ENCODE measurements around the gene GRN. TPM values are rescaled to one million over a fixed set of nuclear protein-coding genes. Genes with fewer than 3 reads are reported as not detected.

The GRN gene
- total and polyA plus RNA-seq, 9 of the 15 experiments (the other 6 are each of a cell fraction or from before 2014, with no cell fraction given) = 5.4 to 75.3 (median 20.7) TPM

DNA sequence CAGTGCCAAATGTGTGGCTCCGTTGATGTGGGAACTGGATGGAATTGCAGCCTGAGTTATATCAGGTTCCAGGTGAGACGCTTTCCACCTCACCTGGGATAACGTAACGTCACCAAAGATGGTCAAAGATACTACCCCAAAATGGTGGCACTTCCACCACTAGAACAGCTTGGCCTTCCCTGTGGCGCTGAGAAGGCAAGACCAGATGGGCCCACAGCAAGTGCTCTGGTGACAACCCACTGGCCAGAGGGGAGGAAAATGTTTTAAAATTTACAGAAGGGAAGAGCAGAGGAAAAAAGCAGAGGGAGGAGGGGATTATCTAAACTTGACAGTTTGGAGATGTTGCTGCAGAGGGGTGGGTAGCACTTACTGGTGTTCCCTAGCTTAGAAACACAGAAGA, 51.8 kb downstream of the GRN start:
- WGBS (ENCODE audit: insufficient coverage, low coverage, missing lambda C conversion rate) = 87% methylated on average over 5 of the region's 5 CpGs
- Histone ChIP-seq H3K27me3 (ENCODE audit: control insufficient read depth in 2 of 2, insufficient read depth in 2 of 2, low read length in 2 of 2) (no peaks in the 10 kb centered on the region), H3K4me3 (no peak overlapping the region), H2AFZ (ENCODE audit: low read depth, low read length) (no peak overlapping the region), H3K9me3 (replicated peaks; ENCODE audit: control insufficient read depth, insufficient read depth, low read depth, low read length) (no peaks in the 10 kb centered on the region), H3K4me2 (ENCODE audit: insufficient read depth, low read length) (no peak overlapping the region), H3K36me3 (ENCODE audit: control insufficient read depth, insufficient read depth, low read length) (peaks cover 42% of the 10 kb centered on the region; the same call in 2 of the 3 replicates), H3K9ac (ENCODE audit: insufficient read depth in 1 of 2, low read depth in 2 of 2, low read length in 2 of 2) (no peak overlapping the region), H3K27ac (ENCODE audit: extremely low read depth, low read depth, low read length) (no peak overlapping the region), H3K9me1 (ENCODE audit: control insufficient read depth, insufficient read depth, low read length) (no peaks in the 10 kb centered on the region), H3K79me2 (ENCODE audit: control insufficient read depth, insufficient read depth, low read length) (no peaks in the 10 kb centered on the region), H4K20me1 (replicated peaks; ENCODE audit: control insufficient read depth, insufficient read depth, low read length) (no peaks in the 10 kb centered on the region), H3K4me1 (replicated peaks in 1 of 2; ENCODE audit: control insufficient read depth in 2 of 2, insufficient read depth in 2 of 2, low read length in 2 of 2) (peaks cover 11 to 17% of the 10 kb centered on the region in 2 experiments; a peak in 4 of 5 replicates)
- CTCF ChIA-PET (ENCODE audit: low intra/inter-chr PET ratio) = no interaction called here
- no peak for TF ChIP-seq U2AF2 (optimal IDR thresholded peaks at IDR 0.05; ENCODE audit: low read depth, low read length)
- no peak for FAIRE-seq
- POLR2A ChIA-PET = interaction anchor here (0.6 to 2.7 kb wide), 4 partner anchors 10 to 274 kb away, joined by 3 to 7 read pairs (median 4); no protein-coding TSS in a partner anchor
- in situ Hi-C loops (cut with MboI) (no loop called here), intact Hi-C loops (cut with micrococcal nuclease) (no loop called here)
- ATAC-seq = no peak
- no TSS peak for BruUV-seq (replicated peaks)
- no peak for DNase-seq (ENCODE audit: extremely low read depth in 1 of 4, low spot score in 3 of 4)

DNA sequence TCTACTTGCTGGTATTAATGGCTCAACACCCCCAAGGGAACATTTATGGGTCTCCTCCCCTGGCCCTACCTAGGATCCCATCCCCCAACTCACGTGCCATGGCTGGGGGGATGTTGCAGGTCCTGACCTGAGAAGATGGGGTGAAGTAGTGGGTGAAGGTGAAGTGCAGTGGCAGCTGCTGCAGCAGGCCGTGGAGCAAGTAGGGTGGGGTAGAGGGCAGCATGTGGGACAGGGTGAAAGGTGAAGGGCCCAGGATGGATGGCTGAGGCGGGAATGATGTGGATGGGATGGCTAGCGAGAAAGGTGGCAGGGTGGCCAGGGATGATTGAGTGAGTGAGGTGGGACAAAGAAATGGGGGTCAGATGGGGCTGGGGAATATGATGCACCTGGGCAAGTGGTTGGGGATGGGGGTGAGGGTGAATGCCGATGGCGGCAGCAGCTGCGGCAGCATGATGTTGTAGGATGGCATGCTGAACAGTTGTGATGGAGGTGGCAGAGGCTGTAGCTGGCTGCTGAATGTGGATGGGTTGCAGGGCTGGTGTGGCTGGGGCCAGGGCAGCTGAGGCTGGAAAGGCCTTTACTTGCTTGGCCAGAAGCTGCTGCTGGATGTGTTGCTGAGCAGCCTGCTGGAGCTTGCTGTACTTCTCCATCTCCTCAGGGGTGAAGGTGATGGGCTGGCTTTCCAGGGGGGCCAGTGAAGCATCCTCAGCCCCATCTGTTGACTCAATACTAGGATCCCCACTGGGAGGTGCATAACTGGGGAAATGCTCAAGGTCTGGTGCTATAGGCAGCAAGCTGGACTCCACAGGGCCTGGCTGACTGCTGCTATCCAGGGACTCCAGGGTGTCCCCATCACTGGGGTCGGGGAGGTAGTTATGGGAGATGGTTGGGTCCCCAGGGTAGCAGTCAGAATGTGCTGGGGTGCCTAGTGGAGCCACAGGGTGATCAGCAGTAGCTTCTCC, 52.7 kb downstream of the GRN start:
- no TSS peak for BruUV-seq (replicated peaks)
- in situ Hi-C loops (cut with MboI) = no loop called here
- no peak overlapping the region for H3K4me2 ChIP-seq (ENCODE audit: insufficient read depth, low read length)
- no peak overlapping the region for H3K9ac ChIP-seq (ENCODE audit: insufficient read depth in 1 of 2, low read depth in 2 of 2, low read length in 2 of 2)
- intact Hi-C loops (cut with micrococcal nuclease) = no loop called here
- no peak overlapping the region for H3K27ac ChIP-seq (ENCODE audit: extremely low read depth, low read depth, low read length)
- FAIRE-seq (no peak), ATAC-seq (no peak), DNase-seq (ENCODE audit: extremely low read depth in 1 of 4, low spot score in 3 of 4) (no peak)
- H3K79me2 ChIP-seq (ENCODE audit: control insufficient read depth, insufficient read depth, low read length) = no peaks in the 10 kb centered on the region
- peaks cover 7 to 14% of the 10 kb centered on the region in 2 experiments; a peak in 4 of 5 replicates for H3K4me1 ChIP-seq (replicated peaks in 1 of 2; ENCODE audit: control insufficient read depth in 2 of 2, insufficient read depth in 2 of 2, low read length in 2 of 2)
- no peak overlapping the region for H2AFZ ChIP-seq (ENCODE audit: low read depth, low read length)
- WGBS (ENCODE audit: insufficient coverage, low coverage, missing lambda C conversion rate) = 92% methylated on average over 8 of the region's 8 CpGs
- peaks cover 46% of the 10 kb centered on the region; the same call in 2 of the 3 replicates for H3K36me3 ChIP-seq (ENCODE audit: control insufficient read depth, insufficient read depth, low read length)
- POLR2A ChIA-PET = interaction anchor here (0.6 to 2.7 kb wide), 6 partner anchors 10 to 100 kb away, joined by 3 to 7 read pairs (median 4); no protein-coding TSS in a partner anchor
- H3K27me3 ChIP-seq (ENCODE audit: control insufficient read depth in 2 of 2, insufficient read depth in 2 of 2, low read length in 2 of 2) = no peaks in the 10 kb centered on the region
- no peaks in the 10 kb centered on the region for H3K9me3 ChIP-seq (replicated peaks; ENCODE audit: control insufficient read depth, insufficient read depth, low read depth, low read length)
- no peak overlapping the region for H3K4me3 ChIP-seq
- no peaks in the 10 kb centered on the region for H3K9me1 ChIP-seq (ENCODE audit: control insufficient read depth, insufficient read depth, low read length)
- CTCF ChIA-PET (ENCODE audit: low intra/inter-chr PET ratio) = no interaction called here
- H4K20me1 ChIP-seq (replicated peaks; ENCODE audit: control insufficient read depth, insufficient read depth, low read length) = no peaks in the 10 kb centered on the region
- TF ChIP-seq HDAC1 (IDR thresholded peaks at IDR 0.05) (no peak), PTRF (tag; IDR thresholded peaks at IDR 0.05) (no peak), POLR2AphosphoS5 (IDR thresholded peaks at IDR 0.05; ENCODE audit: control insufficient read depth, insufficient read depth, low read depth, low read length) (0 out of 2 replicates have a peak, but pooled peaks have one; percentile 8), KLF10 (CRISPR knock-in tag; IDR thresholded peaks at IDR 0.05) (no peak), ZNF121 (CRISPR knock-in tag; conservative IDR thresholded peaks at IDR 0.05) (no peak), SIRT6 (IDR thresholded peaks at IDR 0.05; ENCODE audit: low read depth, low read length) (no peak)
- TF ChIP-seq, protein P1, sequence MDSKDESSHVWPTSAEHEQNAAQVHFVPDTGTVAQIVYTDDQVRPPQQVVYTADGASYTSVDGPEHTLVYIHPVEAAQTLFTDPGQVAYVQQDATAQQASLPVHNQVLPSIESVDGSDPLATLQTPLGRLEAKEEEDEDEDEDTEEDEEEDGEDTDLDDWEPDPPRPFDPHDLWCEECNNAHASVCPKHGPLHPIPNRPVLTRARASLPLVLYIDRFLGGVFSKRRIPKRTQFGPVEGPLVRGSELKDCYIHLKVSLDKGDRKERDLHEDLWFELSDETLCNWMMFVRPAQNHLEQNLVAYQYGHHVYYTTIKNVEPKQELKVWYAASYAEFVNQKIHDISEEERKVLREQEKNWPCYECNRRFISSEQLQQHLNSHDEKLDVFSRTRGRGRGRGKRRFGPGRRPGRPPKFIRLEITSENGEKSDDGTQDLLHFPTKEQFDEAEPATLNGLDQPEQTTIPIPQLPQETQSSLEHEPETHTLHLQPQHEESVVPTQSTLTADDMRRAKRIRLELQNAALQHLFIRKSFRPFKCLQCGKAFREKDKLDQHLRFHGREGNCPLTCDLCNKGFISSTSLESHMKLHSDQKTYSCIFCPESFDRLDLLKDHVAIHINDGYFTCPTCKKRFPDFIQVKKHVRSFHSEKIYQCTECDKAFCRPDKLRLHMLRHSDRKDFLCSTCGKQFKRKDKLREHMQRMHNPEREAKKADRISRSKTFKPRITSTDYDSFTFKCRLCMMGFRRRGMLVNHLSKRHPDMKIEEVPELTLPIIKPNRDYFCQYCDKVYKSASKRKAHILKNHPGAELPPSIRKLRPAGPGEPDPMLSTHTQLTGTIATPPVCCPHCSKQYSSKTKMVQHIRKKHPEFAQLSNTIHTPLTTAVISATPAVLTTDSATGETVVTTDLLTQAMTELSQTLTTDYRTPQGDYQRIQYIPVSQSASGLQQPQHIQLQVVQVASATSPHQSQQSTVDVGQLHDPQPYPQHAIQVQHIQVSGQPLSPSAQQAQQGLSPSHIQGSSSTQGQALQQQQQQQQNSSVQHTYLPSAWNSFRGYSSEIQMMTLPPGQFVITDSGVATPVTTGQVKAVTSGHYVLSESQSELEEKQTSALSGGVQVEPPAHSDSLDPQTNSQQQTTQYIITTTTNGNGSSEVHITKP (IDR thresholded peaks at IDR 0.05; ENCODE audit: partially characterized antibody) = no peak
- TF ChIP-seq, protein P2, sequence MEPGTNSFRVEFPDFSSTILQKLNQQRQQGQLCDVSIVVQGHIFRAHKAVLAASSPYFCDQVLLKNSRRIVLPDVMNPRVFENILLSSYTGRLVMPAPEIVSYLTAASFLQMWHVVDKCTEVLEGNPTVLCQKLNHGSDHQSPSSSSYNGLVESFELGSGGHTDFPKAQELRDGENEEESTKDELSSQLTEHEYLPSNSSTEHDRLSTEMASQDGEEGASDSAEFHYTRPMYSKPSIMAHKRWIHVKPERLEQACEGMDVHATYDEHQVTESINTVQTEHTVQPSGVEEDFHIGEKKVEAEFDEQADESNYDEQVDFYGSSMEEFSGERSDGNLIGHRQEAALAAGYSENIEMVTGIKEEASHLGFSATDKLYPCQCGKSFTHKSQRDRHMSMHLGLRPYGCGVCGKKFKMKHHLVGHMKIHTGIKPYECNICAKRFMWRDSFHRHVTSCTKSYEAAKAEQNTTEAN (CRISPR knock-in tag; IDR thresholded peaks at IDR 0.05) = no peak

All from K562 (cell line).